Left ventricle myocardium superior (tissue), 1 donor: ENCODE data around the gene UGT3A1. TPM values are rescaled to one million over a fixed set of nuclear protein-coding genes. Genes with fewer than 3 reads are reported as not detected.
"Not testable (repeated sequence)": the region's sequence is repeated elsewhere in the genome, so short reads cannot be mapped to it uniquely, and the experiment has no call there.

Experiments used
- ATAC-seq: fragments of 200-7000 bp; cut with Tn5 transposase; one replicate; pipeline ENCODE4 v1.9.1; 2020; ENCODE audit warnings: mild to moderate bottlenecking, moderate library complexity
- DNase-seq: peaks from one replicate; pipeline ENCODE4 v3.0.0-alpha.2; 2020
- intact Hi-C: fragments of 100-400 bp; cut with micrococcal nuclease; formaldehyde crosslinking; loops from one replicate; pipeline ENCODE4 v1.11.0; 2022
- total RNA-seq: library from RNA; stranded (reverse); fragmentation: NEBNext Ultra II Directional; extraction: Animal tissue kit (Norgen Biotek cat#: 25700); gene quantifications from one replicate; pipeline ENCODE4 v1.2.1, GENCODE V29; 2021
- donor health status: DM: no; HTN: yes; CAD: no; lungs with severe emphysema.

The UGT3A1 gene
- total RNA-seq, 1 donor from 2014 or later = not detected

GRCh38 chr5:35996076-35996475, 4.9 kb upstream of the UGT3A1 start:
- ATAC-seq (no peak), DNase-seq (no peak)
- intact Hi-C loops = no loop called here

GRCh38 chr5:35990520-35990919, 670 bp downstream of the UGT3A1 start:
- intact Hi-C loops = no loop called here
- ATAC-seq (no peak), DNase-seq (no peak)

DNA sequence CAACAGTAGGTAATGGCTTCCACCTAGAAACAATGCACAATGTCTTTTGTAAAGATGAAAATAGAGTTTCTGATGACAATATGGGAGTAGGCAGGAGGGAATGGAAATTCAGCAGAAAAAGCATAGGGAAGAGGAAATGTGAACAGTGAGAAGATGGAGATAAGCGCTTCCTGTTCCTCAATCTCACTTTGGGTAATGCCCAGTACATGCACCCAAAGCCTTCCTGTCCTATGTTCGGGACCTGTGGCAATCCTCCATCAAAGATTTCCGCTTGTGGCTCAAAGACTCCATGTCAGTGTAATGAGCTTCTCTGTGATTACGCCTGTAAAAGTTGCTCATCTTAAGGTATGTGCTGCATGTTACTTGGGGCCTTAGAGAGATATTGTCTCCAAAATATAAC, 2.7 kb downstream of the UGT3A1 start:
- intact Hi-C loops = no loop called here
- DNase-seq (no peak), ATAC-seq (no peak)

DNA sequence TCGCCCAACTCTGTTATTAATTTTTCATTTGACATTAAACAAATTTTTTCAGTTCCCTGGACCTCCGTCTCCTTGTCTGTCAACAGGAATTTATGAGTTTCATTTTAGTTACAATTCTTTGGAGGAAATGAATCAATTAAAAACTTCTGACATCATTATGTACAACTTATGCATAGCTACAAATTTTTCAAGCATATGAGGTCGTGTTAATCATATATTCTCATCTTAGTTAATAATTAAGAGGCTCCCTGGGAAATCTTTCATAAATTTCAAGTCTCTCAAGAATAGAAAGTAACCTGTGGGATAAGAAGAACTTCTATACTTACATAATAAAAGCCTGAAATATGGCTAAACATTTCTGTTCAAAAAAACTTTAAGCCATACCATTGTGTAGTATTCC, 3.4 kb downstream of the UGT3A1 start:
- no peak for DNase-seq
- ATAC-seq = no peak
- intact Hi-C loops = no loop called here

DNA sequence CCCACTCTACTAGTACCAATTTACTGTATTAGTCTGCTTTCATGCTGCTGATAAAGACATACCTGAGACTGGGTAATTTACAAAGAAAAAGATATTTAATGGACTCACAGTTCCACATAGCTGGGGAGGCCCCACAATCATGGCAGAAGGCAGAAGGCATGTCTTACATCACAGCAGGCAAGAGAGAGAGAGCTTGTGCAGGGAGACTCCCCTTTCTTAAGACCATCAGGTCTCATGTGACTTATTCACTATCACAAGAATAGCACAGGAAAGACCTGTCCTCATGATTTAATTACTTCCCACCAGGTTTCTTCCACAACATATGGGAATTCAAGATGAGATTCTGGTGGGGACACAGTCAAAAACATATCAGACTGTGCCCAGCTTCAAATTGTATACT, 11.5 kb downstream of the UGT3A1 start:
- DNase-seq (no peak), ATAC-seq (no peak)
- intact Hi-C loops = no loop called here

GRCh38 chr5:35976859-35977258, 14.3 kb downstream of the UGT3A1 start:
- DNase-seq, intact Hi-C loops, ATAC-seq: not testable (repeated sequence)

DNA sequence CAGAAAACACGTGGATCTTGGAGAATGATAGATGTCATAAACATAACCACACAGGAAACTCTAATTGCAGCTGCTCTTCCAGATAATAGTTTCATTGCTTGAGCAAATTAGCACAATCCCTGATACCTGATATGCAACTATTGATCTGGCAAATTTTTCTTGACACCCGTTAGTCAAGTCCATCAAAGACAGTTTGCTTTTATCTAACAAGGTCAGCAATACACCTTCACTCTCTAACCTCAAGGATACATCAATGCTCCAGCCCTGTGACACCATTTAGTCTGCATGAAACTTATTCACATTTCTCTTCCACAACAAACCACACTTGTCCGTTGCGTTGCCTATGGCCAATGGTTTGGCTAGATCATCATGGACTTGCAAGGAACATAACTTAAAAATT, 16.6 kb downstream of the UGT3A1 start:
- ATAC-seq = no peak
- intact Hi-C loops = no loop called here
- no peak for DNase-seq

DNA sequence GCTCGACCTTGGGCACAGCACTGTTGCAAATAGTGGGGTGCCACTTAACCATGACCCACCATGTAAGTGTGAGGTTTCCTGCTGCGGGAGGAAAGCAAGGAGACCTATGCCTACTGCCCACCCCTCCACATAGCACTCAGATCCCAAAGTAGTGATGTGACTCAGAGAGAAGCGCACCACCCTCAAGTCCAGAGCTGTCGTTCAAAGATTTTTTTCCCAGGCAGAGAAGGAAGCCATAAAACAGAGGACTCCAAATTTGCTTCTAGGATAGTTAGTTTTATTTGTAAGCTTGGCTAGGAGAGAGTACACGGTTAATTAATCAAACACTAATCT, 19.3 kb downstream of the UGT3A1 start:
- intact Hi-C loops = no loop called here
- DNase-seq (no peak), ATAC-seq (no peak)

GRCh38 chr5:35971186-35971877, 19.9 kb downstream of the UGT3A1 start:
- intact Hi-C loops = no loop called here
- no peak for ATAC-seq
- DNase-seq = no peak

DNA sequence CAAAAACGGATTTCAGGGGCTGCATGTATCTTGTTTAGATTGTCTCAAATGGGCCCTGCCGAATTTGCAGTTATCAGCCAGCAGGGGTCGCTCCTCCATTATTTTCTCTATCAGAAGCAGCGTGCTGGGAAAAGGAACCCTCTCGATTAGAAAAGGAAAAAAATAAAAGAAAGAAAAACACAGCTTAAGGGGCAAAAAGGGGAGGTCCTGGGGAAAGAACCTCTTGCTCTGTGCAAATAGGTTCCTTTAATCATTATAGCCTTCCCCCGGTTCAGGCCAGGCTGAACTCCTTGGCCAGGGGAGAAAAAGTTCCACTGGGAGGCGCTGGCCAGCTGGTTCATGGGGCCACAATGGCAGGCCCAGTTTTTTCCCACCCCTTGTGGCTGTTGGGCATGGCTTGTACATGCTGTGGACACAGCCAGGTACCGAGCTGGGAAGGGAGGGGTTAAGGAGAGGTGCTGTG, 27.8 kb downstream of the UGT3A1 start:
- intact Hi-C loops = no loop called here
- DNase-seq (no peak), ATAC-seq (no peak)

DNA sequence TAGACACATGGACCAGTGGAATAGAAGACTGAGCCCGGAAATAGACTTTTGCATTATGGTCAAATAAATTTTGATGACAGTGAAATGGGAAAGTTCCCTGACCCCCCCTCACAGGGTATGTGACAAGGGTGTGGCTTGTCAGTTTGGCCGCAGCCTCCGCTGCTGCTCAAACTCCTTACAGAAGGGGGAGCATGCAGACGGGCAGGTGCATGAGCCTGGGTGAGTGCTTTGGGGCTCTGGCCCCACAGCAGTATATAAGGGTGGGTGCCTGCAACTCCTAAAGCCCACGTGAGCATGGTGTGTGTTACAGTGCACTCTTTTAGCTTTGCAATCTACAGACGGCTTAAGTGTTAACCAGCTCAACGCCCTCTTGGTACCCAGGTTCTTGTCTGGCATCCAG, 30.9 kb downstream of the UGT3A1 start:
- ATAC-seq (no peak), DNase-seq (no peak)
- intact Hi-C loops = no loop called here

DNA sequence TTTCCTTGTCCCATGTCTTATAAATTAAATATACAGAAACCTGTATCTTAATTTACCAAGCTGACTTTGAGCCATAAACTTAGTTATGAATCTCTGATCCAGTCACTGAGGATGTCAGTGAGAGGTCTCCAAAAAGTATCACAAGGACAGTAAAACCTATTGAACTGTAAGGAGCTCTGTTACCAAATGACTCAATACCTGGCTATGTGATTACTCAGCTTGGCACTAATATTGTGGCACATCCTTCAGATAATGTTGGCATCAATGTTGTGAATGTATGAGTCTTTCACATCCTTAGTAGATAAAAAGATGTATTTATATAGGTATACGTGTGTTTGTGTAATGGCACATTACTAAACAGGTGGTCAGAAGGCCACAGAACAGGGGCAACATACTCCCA, 34.8 kb downstream of the UGT3A1 start:
- no peak for ATAC-seq
- DNase-seq = no peak
- intact Hi-C loops = no loop called here

DNA sequence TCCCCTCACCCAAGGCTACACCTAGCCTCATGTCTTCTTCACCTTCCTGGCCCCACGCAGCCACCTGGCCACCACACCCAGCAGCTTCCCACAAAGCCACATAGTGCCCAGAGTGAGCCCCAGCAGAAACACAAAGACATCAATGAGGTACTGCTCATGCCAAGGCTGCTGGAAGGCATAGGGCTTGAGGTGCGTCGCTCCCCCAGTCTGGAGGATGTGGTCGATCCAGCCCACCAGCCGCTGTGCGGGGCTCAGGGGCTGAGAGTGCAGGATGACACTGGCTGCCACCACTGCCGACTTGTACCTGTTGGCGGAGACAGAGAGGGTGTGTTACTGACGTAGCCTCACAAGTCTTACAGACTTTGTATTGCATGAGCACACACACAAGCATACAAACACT, 37.0 kb downstream of the UGT3A1 start:
- no peak for ATAC-seq
- DNase-seq = no peak
- intact Hi-C loops = no loop called here

- DNase-seq (no peak), ATAC-seq (no peak)
- intact Hi-C loops = no loop called here
Measured at GRCh38 chr5:35947085-35947484, 44.1 kb downstream of the UGT3A1 start.

- intact Hi-C loops = no loop called here
- DNase-seq (no peak), ATAC-seq (no peak)
Measured at GRCh38 chr5:35939639-35940038, 51.6 kb downstream of the UGT3A1 start.

DNA sequence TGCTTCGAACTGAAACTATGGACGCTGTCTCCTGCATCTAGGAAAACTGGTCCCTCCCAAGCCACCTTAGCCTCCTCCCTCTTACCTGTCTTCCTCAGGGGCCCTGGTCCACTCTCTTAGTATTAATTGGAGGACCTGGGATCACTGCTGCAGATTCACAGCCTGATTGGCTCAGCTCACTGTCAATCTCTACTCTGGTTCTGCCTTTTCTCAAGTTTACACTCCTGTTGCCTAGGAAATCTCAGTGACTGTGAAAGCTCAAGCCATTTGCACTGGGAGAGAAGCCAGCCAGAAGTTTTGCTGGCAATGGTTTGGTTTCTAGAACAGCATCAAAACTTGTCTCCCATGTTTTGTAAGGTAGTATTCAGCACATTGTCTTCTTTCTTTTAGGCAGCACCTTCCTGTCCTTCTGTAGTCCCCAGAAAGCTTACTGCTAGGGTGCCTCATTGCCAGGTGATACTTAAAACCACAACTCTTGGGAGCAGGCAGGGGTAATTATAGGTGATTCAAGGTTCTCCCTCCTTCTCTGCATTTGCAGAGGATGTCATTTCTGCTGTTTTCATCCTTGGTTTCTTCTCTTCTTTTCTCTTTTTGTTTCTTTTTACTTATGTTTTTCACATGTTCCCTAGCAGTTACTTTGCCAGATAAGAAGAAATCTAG, 52.5 kb downstream of the UGT3A1 start, which contains the start of gene CAPSL:
Gene CAPSL (minus strand): TSS at position 55 of the 660 bp plus-strand sequence. CDS start 17,502 bp downstream, outside the sequence.
- ATAC-seq (no peak), DNase-seq (no peak)

DNA sequence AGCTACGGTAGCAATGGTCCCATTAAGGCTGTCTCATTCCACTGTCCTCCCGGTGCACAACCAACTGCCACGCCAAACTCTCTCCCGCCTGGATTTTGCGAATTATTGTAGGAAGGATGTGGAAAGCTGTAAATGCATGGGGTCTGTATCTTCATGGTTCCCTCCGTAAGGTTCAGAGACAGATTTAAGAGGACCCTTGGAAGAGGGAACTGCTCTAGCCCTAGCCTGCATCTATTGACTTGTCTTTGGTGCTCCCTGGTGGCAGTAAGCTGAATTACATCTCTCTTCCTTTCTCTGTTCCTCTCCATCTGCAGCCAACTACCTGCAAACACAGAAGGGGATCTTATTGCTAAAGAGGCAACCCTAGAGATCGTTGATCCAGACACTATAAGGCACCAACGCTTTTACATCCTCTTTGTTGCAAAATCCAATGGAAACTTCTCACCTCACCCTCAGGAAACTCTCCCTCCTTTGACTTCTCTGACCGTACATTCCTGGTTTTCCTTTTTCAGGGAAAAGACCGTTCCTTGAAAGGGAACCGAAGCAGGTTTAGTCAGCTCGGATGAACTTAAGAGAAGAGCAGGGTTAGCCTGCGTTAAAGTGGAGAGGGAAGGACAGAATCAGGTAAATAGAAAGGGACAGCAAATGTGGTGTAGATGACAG, 64.7 kb downstream of the UGT3A1 start:
- intact Hi-C loops = loop anchor here (5.0 to 10.0 kb wide), 2 partner anchors 149 to 312 kb away; partner anchors contain the start of gene SPEF2
- ATAC-seq (peak; percentile 63), DNase-seq (no peak)

More for the DNA sequence above, 52.5 kb downstream of the UGT3A1 start, which contains the start of gene CAPSL:
- intact Hi-C loops = no loop called here

- intact Hi-C loops = loop anchor here (5.0 to 10.0 kb wide), 2 partner anchors 148 to 310 kb away; partner anchors contain the start of gene SPEF2
- peak; percentile 57 for ATAC-seq
- peak; percentile 61 for DNase-seq
Measured at GRCh38 chr5:35924950-35925722, 66.1 kb downstream of the UGT3A1 start.
